Measurements from ENCODE around the gene MTRF1. TPM values are rescaled to one million over a fixed set of nuclear protein-coding genes. Genes with fewer than 3 reads are reported as not detected.

The MTRF1 gene
- total RNA-seq, 1 donor from 2014 or later: 18.7 TPM

DNA sequence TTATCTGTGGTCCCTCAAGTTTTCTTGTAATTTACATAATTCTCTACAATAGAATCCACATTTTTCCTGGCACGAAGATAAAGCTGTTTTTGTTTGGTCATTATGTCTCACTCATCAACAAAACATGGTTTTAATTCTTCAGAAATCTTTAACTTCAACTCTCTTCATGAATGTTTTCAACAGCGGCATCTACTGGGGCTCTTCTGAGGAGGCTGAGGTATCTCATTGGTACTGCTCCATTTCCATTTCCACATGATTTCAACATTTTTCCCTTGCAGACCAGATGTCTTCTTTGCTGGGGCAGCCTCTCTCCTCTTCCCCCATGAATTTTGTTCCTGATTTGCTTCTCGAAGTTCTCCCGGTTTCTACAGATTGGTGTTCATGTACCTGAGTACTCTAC is 63.2 kb downstream of the MTRF1 start:
- no peak for DNase-seq (ENCODE audit: low spot score)
- no peaks in the 10 kb centered on the region for H3K36me3 Mint-ChIP-seq (ENCODE audit: low read depth)
- H3K9me3 Mint-ChIP-seq: no peaks in the 10 kb centered on the region
- no peak overlapping the region for H3K27ac Mint-ChIP-seq
- intact Hi-C loops (cut with micrococcal nuclease): no loop called here
- peaks cover 11% of the 10 kb centered on the region for H3K4me1 Mint-ChIP-seq (ENCODE audit: low read depth)
- H3K4me3 Mint-ChIP-seq (ENCODE audit: low read depth): no peak overlapping the region
- no peaks in the 10 kb centered on the region for H3K27me3 Mint-ChIP-seq (ENCODE audit: low read depth)

- no peak overlapping the region for H3K4me3 Mint-ChIP-seq (ENCODE audit: low read depth)
- H3K36me3 Mint-ChIP-seq (ENCODE audit: low read depth): no peaks in the 10 kb centered on the region
- H3K27me3 Mint-ChIP-seq (ENCODE audit: low read depth): no peaks in the 10 kb centered on the region
- peaks cover 13% of the 10 kb centered on the region for H3K4me1 Mint-ChIP-seq (ENCODE audit: low read depth)
- no peaks in the 10 kb centered on the region for H3K9me3 Mint-ChIP-seq
- intact Hi-C loops (cut with micrococcal nuclease): no loop called here
- no peak for DNase-seq (ENCODE audit: low spot score)
- no peak overlapping the region for H3K27ac Mint-ChIP-seq
Measured at GRCh38 chr13:41199526-41199925, 63.9 kb downstream of the MTRF1 start.

GRCh38 chr13:41199079-41199478 is 64.3 kb downstream of the MTRF1 start:
- Mint-ChIP-seq H3K27ac (no peak overlapping the region), H3K36me3 (ENCODE audit: low read depth) (peaks cover 2% of the 10 kb centered on the region), H3K4me1 (ENCODE audit: low read depth) (peaks cover 14% of the 10 kb centered on the region), H3K4me3 (ENCODE audit: low read depth) (no peak overlapping the region), H3K27me3 (ENCODE audit: low read depth) (no peaks in the 10 kb centered on the region), H3K9me3 (no peaks in the 10 kb centered on the region)
- DNase-seq (ENCODE audit: low spot score): no peak
- intact Hi-C loops (cut with micrococcal nuclease): no loop called here

GRCh38 chr13:41196620-41197019 is 66.8 kb downstream of the MTRF1 start:
- peaks cover 4% of the 10 kb centered on the region for H3K9me3 Mint-ChIP-seq
- no peak for DNase-seq (ENCODE audit: low spot score)
- H3K27ac Mint-ChIP-seq: no peak overlapping the region
- peaks cover 17% of the 10 kb centered on the region for H3K36me3 Mint-ChIP-seq (ENCODE audit: low read depth)
- no peak overlapping the region for H3K4me3 Mint-ChIP-seq (ENCODE audit: low read depth)
- H3K27me3 Mint-ChIP-seq (ENCODE audit: low read depth): no peaks in the 10 kb centered on the region
- intact Hi-C loops (cut with micrococcal nuclease): no loop called here
- peaks cover 32% of the 10 kb centered on the region for H3K4me1 Mint-ChIP-seq (ENCODE audit: low read depth)

- Mint-ChIP-seq H3K27ac (no peak overlapping the region), H3K4me1 (ENCODE audit: low read depth) (peaks cover 34% of the 10 kb centered on the region), H3K36me3 (ENCODE audit: low read depth) (peaks cover 18% of the 10 kb centered on the region), H3K27me3 (ENCODE audit: low read depth) (no peaks in the 10 kb centered on the region), H3K4me3 (ENCODE audit: low read depth) (no peak overlapping the region), H3K9me3 (peaks cover 4% of the 10 kb centered on the region)
- no peak for DNase-seq (ENCODE audit: low spot score)
- intact Hi-C loops (cut with micrococcal nuclease): no loop called here
Measured at GRCh38 chr13:41196011-41196410, 67.4 kb downstream of the MTRF1 start.

DNA sequence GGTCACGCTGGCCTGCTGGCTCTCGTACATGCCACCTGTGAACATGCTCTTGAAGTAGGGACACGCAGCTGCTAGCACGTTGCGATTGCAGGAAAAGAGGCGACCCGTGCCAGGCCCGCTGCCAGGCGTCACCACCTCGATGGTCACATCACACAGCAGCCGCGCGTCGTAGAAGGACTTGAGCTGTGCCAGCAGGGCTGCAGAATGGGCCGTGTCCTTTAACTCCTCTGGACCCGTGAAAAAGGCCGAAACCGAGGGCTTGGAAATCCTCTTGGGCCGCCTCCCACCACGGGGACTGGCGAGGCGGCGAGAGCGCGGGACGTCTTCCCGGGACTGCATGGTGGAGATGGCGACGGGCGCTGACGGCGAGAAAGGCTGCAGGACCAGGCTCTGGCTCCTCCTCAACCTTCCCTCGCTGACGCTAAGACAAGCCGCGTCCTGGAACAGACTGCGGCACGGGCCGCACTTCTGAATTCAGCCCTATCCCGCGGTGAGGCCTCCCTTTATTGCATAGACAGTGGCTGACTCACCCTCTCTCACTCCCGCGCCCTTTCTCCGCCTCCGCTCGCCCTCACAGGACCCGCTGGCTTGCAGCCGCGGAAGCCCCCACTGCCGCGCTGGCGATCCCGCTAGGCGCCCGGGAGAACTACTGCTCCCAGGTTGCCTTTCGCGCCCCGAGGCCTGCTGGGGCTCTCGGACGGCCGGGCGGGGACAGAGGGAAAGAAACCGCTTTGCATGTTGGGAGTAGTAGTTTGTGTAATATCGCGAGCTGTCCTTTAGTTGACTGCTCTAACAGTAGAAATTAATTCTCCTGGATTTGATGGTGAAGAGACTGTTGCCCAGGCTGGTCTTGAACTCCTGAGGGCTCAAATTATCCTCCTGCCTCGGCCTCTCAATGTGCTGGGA is 69.2 kb downstream of the MTRF1 start, which contains the start of gene KBTBD7:
Gene KBTBD7, minus strand, starts transcription at position 651 of the 906 bp plus-strand sequence. Its CDS starts 312 bp downstream, at position 339.
- H3K36me3 Mint-ChIP-seq (ENCODE audit: low read depth): peaks cover 33% of the 10 kb centered on the region
- DNase-seq (ENCODE audit: low spot score): peak; percentile 88
- intact Hi-C loops (cut with micrococcal nuclease): loop anchor here (1.0 to 2.0 kb wide), 5 partner anchors 62 to 186 kb away; partner anchors contain the start of genes KBTBD6, MTRF1 and NAA16
- peak within 1 kb of the TSS; percentile 85 for H3K4me3 Mint-ChIP-seq (ENCODE audit: low read depth)
- peaks cover 40% of the 10 kb centered on the region for H3K4me1 Mint-ChIP-seq (ENCODE audit: low read depth)
- H3K9me3 Mint-ChIP-seq: peaks cover 4% of the 10 kb centered on the region
- no peaks in the 10 kb centered on the region for H3K27me3 Mint-ChIP-seq (ENCODE audit: low read depth)
- H3K27ac Mint-ChIP-seq: peak within 1 kb of the TSS; percentile 91

DNA sequence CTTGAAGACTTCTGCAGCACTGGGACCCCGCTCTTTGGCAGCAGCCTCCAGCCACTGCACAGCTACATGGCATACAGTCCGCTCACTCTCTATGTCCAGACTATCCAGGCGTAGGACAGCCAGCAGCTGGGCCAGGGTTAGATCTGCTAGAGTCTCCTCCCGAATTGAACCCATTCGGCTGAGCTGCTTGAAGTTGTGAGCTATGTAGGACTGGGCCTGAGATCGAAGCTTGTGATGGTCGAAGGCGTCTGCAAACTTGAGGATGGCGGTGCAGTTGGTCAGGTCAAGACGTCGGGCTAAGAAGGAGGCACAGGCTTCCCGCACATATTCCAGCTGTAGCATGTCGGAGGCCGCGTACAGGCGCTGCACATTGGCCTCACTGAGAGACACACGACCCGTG is 69.9 kb downstream of the MTRF1 start:
- peak overlapping the region; percentile 85 for H3K4me3 Mint-ChIP-seq (ENCODE audit: low read depth)
- H3K27me3 Mint-ChIP-seq (ENCODE audit: low read depth): no peaks in the 10 kb centered on the region
- H3K27ac Mint-ChIP-seq: peak overlapping the region; percentile 91
- intact Hi-C loops (cut with micrococcal nuclease): no loop called here
- no peak for DNase-seq (ENCODE audit: low spot score)
- H3K9me3 Mint-ChIP-seq: peaks cover 4% of the 10 kb centered on the region
- H3K36me3 Mint-ChIP-seq (ENCODE audit: low read depth): peaks cover 33% of the 10 kb centered on the region
- H3K4me1 Mint-ChIP-seq (ENCODE audit: low read depth): peaks cover 36% of the 10 kb centered on the region

- intact Hi-C loops (cut with micrococcal nuclease): no loop called here
- Mint-ChIP-seq H3K4me1 (ENCODE audit: low read depth) (peaks cover 24% of the 10 kb centered on the region), H3K36me3 (ENCODE audit: low read depth) (peaks cover 30% of the 10 kb centered on the region), H3K27me3 (ENCODE audit: low read depth) (no peaks in the 10 kb centered on the region), H3K27ac (no peak overlapping the region), H3K9me3 (peaks cover 4% of the 10 kb centered on the region), H3K4me3 (ENCODE audit: low read depth) (no peak overlapping the region)
- DNase-seq (ENCODE audit: low spot score): no peak
Measured at GRCh38 chr13:41188584-41188983, 74.8 kb downstream of the MTRF1 start.

DNA sequence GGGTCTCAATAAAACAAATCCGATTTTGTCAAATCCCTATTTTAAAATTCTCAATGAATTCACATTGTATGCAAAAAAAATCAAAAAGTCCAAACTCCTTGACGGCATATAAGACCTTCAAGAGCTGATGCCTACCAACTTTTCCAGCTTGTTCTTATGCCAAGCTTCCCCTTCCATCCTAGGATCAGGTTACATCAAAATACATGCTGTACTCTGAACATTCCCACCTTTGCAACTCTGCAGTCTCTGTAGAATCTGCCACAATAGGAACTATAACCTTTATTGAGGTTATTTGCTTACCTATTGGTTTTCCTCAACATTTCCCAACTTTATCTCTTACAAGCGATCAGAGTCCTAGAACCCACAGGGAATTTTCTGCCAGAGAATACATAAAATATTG is 76.9 kb downstream of the MTRF1 start:
- no peak for DNase-seq (ENCODE audit: low spot score)
- intact Hi-C loops (cut with micrococcal nuclease): no loop called here
- no peaks in the 10 kb centered on the region for H3K9me3 Mint-ChIP-seq
- H3K4me3 Mint-ChIP-seq (ENCODE audit: low read depth): no peak overlapping the region
- H3K36me3 Mint-ChIP-seq (ENCODE audit: low read depth): peaks cover 16% of the 10 kb centered on the region
- H3K27me3 Mint-ChIP-seq (ENCODE audit: low read depth): no peaks in the 10 kb centered on the region
- H3K4me1 Mint-ChIP-seq (ENCODE audit: low read depth): peaks cover 8% of the 10 kb centered on the region
- H3K27ac Mint-ChIP-seq: no peak overlapping the region

DNA sequence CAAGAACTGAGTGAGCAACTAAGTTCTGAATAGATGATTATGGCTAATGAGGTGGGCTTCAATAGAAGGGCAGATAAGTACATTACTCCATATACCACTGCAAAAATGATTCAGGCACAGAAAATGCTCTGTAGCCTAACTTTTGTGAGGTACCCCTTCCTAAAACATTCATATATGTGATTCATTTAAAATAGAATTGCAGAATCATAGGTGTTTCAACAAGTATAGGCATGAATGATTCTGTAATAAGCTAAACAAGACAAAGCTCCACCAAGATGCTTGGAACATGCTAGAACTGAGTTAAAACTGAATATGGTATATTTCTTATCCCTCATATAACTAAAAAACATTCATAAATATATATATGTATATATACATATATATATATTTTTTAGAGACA is 81.1 kb downstream of the MTRF1 start:
- no peak overlapping the region for H3K27ac Mint-ChIP-seq
- H3K36me3 Mint-ChIP-seq (ENCODE audit: low read depth): no peaks in the 10 kb centered on the region
- intact Hi-C loops (cut with micrococcal nuclease): no loop called here
- no peak for DNase-seq (ENCODE audit: low spot score)
- H3K4me3 Mint-ChIP-seq (ENCODE audit: low read depth): no peak overlapping the region
- no peaks in the 10 kb centered on the region for H3K9me3 Mint-ChIP-seq
- H3K4me1 Mint-ChIP-seq (ENCODE audit: low read depth): peaks cover 10% of the 10 kb centered on the region
- no peaks in the 10 kb centered on the region for H3K27me3 Mint-ChIP-seq (ENCODE audit: low read depth)

DNA sequence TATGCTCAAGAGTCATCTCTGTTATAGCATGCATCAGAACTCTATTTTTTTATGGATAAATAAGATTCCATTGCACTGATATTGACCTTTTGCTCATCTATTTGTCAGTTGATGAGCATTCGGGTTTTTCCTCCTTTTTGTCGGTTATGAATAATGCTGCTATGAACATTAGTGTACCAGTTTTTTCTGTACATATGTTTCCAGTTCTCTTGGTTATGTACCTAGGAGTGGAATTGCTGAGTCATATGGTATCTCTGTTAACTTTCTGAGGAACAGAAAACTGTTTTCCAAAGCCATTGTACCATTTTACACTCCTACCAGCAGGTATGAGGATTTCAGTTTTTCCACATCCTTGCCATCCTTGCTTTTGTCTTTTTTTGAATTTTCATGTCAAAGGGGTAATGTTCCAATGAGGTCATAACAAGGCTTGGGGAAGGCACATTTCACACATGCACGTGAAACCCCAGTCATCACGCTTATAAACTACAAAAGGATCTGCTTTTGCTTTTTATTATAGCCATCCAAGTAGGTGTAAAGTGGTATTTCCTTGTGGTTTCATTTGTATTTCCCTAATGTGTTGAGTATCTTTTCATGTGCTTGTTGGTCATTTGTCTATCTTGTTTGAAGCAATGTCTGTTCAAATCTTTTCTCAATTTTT is 83.7 kb downstream of the MTRF1 start:
- Mint-ChIP-seq H3K9me3 (peaks cover 22% of the 10 kb centered on the region), H3K27me3 (ENCODE audit: low read depth) (no peaks in the 10 kb centered on the region), H3K4me3 (ENCODE audit: low read depth) (no peak overlapping the region), H3K36me3 (ENCODE audit: low read depth) (peaks cover 3% of the 10 kb centered on the region), H3K27ac (peak overlapping the region; percentile 29), H3K4me1 (ENCODE audit: low read depth) (peaks cover 10% of the 10 kb centered on the region)
- intact Hi-C loops (cut with micrococcal nuclease): loop anchor here (5.0 kb wide), 1 partner anchor 47 kb away; the partner anchor contains the start of gene KBTBD6
- no peak for DNase-seq (ENCODE audit: low spot score)

- Mint-ChIP-seq H3K4me3 (ENCODE audit: low read depth) (no peak overlapping the region), H3K27me3 (ENCODE audit: low read depth) (no peaks in the 10 kb centered on the region), H3K9me3 (peaks cover 28% of the 10 kb centered on the region), H3K36me3 (ENCODE audit: low read depth) (peaks cover 3% of the 10 kb centered on the region), H3K27ac (no peak overlapping the region), H3K4me1 (ENCODE audit: low read depth) (peaks cover 10% of the 10 kb centered on the region)
- DNase-seq (ENCODE audit: low spot score): no peak
- intact Hi-C loops (cut with micrococcal nuclease): loop anchor here (5.0 kb wide), 1 partner anchor 46 kb away; the partner anchor contains the start of gene KBTBD6
Measured at GRCh38 chr13:41178040-41178439, 85.3 kb downstream of the MTRF1 start.

DNA sequence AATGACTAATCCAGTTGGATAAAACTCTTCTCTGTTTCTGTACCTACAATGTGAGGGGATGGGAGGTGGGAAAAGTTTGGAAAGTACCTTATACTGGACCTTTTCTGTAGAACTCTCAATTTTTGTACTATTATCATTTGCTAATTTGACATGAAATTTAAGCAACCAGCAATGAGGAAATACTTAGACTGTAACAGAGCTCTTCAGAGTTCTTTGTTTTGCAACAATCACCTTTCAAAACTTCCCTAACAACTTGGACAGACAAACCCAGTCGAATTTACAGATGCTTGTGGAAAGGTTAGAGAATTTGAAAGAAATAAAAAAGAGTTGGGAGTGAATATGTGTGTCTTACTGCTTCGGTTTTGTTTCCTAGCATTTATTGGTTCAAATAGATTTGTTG is 85.8 kb downstream of the MTRF1 start:
- Mint-ChIP-seq H3K36me3 (ENCODE audit: low read depth) (peaks cover 3% of the 10 kb centered on the region), H3K27me3 (ENCODE audit: low read depth) (no peaks in the 10 kb centered on the region), H3K4me3 (ENCODE audit: low read depth) (no peak overlapping the region), H3K27ac (no peak overlapping the region), H3K9me3 (peaks cover 28% of the 10 kb centered on the region), H3K4me1 (ENCODE audit: low read depth) (peaks cover 10% of the 10 kb centered on the region)
- DNase-seq (ENCODE audit: low spot score): no peak
- intact Hi-C loops (cut with micrococcal nuclease): loop anchor here (5.0 kb wide), 1 partner anchor 45 kb away; the partner anchor contains the start of gene KBTBD6
